H1 (cell line): ENCODE results near the gene RNASE3. TPM values are rescaled to one million over a fixed set of nuclear protein-coding genes. Genes with fewer than 3 reads are reported as not detected.

Source experiments
- BCL11A ChIP-seq, 2 experiments: IDR thresholded peaks; one replicate each; pipeline ENCODE4 v1.6.1; 2011; ENCODE audit warnings: low read depth in 2 of 2, low read length in 2 of 2, mild to moderate bottlenecking in 2 of 2
- CBX5 ChIP-seq: fragments of 300-800, 300-1000 bp; sonication (generic); IDR thresholded peaks from 2 replicates; pipeline ENCODE4 v1.7.1; 2016; ENCODE audit warnings: antibody characterized with exemption, low read length, low read depth
- FOSL1 ChIP-seq: IDR thresholded peaks from 2 replicates; pipeline ENCODE4 v1.6.1; 2011; ENCODE audit warnings: mild to moderate bottlenecking, low read depth, low read length, moderate library complexity; ENCODE audit not compliant: insufficient read depth
- KDM5A ChIP-seq: fragments of 200-600 bp; IDR thresholded peaks from 2 replicates; pipeline ENCODE4 v1.7.1; 2012; ENCODE audit warnings: mild to moderate bottlenecking, low read length, inconsistent platforms, mixed read lengths
- NANOG ChIP-seq: IDR thresholded peaks from 2 replicates; pipeline ENCODE4 v1.6.1; 2011; ENCODE audit warnings: low read length, low read depth, mild to moderate bottlenecking, inconsistent platforms; ENCODE audit not compliant: insufficient read depth, poor library complexity, severe bottlenecking
- SIX5 ChIP-seq: IDR thresholded peaks from 2 replicates; pipeline ENCODE4 v1.6.1; 2011; ENCODE audit warnings: mild to moderate bottlenecking, low read depth, low read length
- SP4 ChIP-seq: IDR thresholded peaks from 2 replicates; pipeline ENCODE4 v1.6.1; 2012; ENCODE audit warnings: low read length, inconsistent platforms
- SUZ12 ChIP-seq: fragments of 200-600 bp; sonication (generic); IDR thresholded peaks from 2 replicates; pipeline ENCODE4 v1.6.1; 2012; ENCODE audit warnings: mild to moderate bottlenecking, inconsistent platforms, low read length, moderate library complexity, mixed read lengths
- TEAD4 ChIP-seq: IDR thresholded peaks from 2 replicates; pipeline ENCODE4 v1.6.1; 2012; ENCODE audit warnings: low read depth, low read length, inconsistent platforms, mixed read lengths
- ZNF274 ChIP-seq: IDR thresholded peaks from 2 replicates; pipeline ENCODE4 v1.7.0; 2012; ENCODE audit warnings: low read length, borderline replicate concordance; ENCODE audit errors: extremely low read depth
- polyA plus RNA-seq, 7 experiments: library from polyadenylated mRNA; depleted of rRNA in 3 of 7; stranded (reverse) in 5 of 7; unstranded in 2 of 7; fragments of >200 nt in 5 of 7; fragments of 200-250 nt in 2 of 7; gene quantifications; 1 replicate in 5 of 7; 2 replicates in 1 of 7; 4 replicates in 1 of 7; pipeline versions ENCODE4 v1.2.1 to v1.2.3, GENCODE V29; 2011 to 2013; ENCODE audit warnings: missing spikeins in 2 of 7, mixed read lengths in 2 of 7
- total RNA-seq: library from RNA; stranded (reverse); fragmentation: NEBNext Ultra II Directional; extraction: Animal tissue kit (Norgen Biotek cat#: 25700); gene quantifications from 2 replicates; pipeline ENCODE4 v1.2.1, GENCODE V29; 2021
- TF ChIP-seq, protein P1 (sequence below): fragments of 300-600 bp; sonication (generic); IDR thresholded peaks from 2 replicates; pipeline ENCODE4 v1.7.1; 2012; ENCODE audit warnings: low read length, moderate library complexity, mild to moderate bottlenecking, inconsistent platforms; ENCODE audit not compliant: insufficient replicate concordance

Gene RNASE3
- total and polyA plus RNA-seq, 2 of the 8 experiments (the other 6 are each of a cell fraction or from before 2014, with no cell fraction given): not detected

DNA sequence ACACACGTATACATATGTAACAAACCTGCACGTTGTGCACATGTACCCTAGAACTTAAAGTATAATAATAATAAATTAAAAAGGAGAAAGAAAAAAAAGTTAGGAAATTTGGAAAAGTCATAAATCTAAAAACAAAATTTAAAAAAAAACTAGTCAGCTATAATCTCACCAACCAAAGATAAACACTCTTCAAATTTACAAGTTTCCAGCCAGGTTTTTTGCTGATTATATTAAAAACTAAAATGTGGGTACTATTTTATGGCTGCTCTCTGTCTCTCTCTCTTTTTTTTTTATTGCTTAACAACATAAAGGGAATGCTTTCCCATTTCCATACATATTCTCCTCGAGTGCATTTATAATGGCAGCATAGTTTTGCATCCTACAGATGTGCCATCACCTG lies 25.0 kb upstream of the RNASE3 start (continued):
- TF ChIP-seq, protein P1, sequence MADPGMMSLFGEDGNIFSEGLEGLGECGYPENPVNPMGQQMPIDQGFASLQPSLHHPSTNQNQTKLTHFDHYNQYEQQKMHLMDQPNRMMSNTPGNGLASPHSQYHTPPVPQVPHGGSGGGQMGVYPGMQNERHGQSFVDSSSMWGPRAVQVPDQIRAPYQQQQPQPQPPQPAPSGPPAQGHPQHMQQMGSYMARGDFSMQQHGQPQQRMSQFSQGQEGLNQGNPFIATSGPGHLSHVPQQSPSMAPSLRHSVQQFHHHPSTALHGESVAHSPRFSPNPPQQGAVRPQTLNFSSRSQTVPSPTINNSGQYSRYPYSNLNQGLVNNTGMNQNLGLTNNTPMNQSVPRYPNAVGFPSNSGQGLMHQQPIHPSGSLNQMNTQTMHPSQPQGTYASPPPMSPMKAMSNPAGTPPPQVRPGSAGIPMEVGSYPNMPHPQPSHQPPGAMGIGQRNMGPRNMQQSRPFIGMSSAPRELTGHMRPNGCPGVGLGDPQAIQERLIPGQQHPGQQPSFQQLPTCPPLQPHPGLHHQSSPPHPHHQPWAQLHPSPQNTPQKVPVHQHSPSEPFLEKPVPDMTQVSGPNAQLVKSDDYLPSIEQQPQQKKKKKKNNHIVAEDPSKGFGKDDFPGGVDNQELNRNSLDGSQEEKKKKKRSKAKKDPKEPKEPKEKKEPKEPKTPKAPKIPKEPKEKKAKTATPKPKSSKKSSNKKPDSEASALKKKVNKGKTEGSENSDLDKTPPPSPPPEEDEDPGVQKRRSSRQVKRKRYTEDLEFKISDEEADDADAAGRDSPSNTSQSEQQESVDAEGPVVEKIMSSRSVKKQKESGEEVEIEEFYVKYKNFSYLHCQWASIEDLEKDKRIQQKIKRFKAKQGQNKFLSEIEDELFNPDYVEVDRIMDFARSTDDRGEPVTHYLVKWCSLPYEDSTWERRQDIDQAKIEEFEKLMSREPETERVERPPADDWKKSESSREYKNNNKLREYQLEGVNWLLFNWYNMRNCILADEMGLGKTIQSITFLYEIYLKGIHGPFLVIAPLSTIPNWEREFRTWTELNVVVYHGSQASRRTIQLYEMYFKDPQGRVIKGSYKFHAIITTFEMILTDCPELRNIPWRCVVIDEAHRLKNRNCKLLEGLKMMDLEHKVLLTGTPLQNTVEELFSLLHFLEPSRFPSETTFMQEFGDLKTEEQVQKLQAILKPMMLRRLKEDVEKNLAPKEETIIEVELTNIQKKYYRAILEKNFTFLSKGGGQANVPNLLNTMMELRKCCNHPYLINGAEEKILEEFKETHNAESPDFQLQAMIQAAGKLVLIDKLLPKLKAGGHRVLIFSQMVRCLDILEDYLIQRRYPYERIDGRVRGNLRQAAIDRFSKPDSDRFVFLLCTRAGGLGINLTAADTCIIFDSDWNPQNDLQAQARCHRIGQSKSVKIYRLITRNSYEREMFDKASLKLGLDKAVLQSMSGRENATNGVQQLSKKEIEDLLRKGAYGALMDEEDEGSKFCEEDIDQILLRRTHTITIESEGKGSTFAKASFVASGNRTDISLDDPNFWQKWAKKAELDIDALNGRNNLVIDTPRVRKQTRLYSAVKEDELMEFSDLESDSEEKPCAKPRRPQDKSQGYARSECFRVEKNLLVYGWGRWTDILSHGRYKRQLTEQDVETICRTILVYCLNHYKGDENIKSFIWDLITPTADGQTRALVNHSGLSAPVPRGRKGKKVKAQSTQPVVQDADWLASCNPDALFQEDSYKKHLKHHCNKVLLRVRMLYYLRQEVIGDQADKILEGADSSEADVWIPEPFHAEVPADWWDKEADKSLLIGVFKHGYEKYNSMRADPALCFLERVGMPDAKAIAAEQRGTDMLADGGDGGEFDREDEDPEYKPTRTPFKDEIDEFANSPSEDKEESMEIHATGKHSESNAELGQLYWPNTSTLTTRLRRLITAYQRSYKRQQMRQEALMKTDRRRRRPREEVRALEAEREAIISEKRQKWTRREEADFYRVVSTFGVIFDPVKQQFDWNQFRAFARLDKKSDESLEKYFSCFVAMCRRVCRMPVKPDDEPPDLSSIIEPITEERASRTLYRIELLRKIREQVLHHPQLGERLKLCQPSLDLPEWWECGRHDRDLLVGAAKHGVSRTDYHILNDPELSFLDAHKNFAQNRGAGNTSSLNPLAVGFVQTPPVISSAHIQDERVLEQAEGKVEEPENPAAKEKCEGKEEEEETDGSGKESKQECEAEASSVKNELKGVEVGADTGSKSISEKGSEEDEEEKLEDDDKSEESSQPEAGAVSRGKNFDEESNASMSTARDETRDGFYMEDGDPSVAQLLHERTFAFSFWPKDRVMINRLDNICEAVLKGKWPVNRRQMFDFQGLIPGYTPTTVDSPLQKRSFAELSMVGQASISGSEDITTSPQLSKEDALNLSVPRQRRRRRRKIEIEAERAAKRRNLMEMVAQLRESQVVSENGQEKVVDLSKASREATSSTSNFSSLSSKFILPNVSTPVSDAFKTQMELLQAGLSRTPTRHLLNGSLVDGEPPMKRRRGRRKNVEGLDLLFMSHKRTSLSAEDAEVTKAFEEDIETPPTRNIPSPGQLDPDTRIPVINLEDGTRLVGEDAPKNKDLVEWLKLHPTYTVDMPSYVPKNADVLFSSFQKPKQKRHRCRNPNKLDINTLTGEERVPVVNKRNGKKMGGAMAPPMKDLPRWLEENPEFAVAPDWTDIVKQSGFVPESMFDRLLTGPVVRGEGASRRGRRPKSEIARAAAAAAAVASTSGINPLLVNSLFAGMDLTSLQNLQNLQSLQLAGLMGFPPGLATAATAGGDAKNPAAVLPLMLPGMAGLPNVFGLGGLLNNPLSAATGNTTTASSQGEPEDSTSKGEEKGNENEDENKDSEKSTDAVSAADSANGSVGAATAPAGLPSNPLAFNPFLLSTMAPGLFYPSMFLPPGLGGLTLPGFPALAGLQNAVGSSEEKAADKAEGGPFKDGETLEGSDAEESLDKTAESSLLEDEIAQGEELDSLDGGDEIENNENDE: no peak
- TF ChIP-seq NANOG (no peak), SUZ12 (no peak), CBX5 (no peak), ZNF274 (no peak), TEAD4 (no peak), FOSL1 (no peak), BCL11A (IDR thresholded peaks at IDR 0.05; ENCODE audit: low read depth in 2 of 2, low read length in 2 of 2) (no peak), KDM5A (no peak), SP4 (no peak), SIX5 (no peak)
